Fibroblast of lung (primary cell): Measurements from ENCODE around the gene IER3. TPM values are rescaled to one million over a fixed set of nuclear protein-coding genes. Genes with fewer than 3 reads are reported as not detected.

Experiments
- DNase-seq, 2 donors: peaks; one replicate each; pipeline versions ENCODE4 v3.0.0 to v3.0.0-alpha.2; 2010; ENCODE audit warnings: low read depth in 2 of 2
- H2AFZ ChIP-seq: 2 replicates; pipeline ENCODE4 v1.5.1; 2012; ENCODE audit warnings: low read length, control low read depth, inconsistent platforms
- H3K27ac ChIP-seq: 2 replicates; pipeline ENCODE4 v1.5.1; 2011; ENCODE audit warnings: low read length, control low read depth; ENCODE audit not compliant: insufficient read depth
- H3K27me3 ChIP-seq: 2 replicates; pipeline ENCODE4 v1.5.1; 2011; ENCODE audit warnings: mild to moderate bottlenecking, low read length; ENCODE audit not compliant: control insufficient read depth, insufficient read depth
- H3K36me3 ChIP-seq: 2 replicates; pipeline ENCODE4 v1.5.1; 2011; ENCODE audit warnings: low read length; ENCODE audit not compliant: control insufficient read depth, insufficient read depth
- H3K4me1 ChIP-seq: 2 replicates; pipeline ENCODE4 v1.5.1; 2011; ENCODE audit warnings: low read length; ENCODE audit not compliant: control insufficient read depth, insufficient read depth; ENCODE audit errors: extremely low read depth
- H3K4me2 ChIP-seq: 2 replicates; pipeline ENCODE4 v1.5.1; 2011; ENCODE audit warnings: low read length, control low read depth; ENCODE audit not compliant: insufficient read depth; ENCODE audit errors: extremely low read depth
- H3K4me3 ChIP-seq, 4 experiments: fragments of 200-600 bp in 1 of 4; sonication (generic) in 1 of 4; replicated peaks in 1 of 4; 2 replicates each; pipeline ENCODE4 v1.5.1; 2011 to 2016; ENCODE audit warnings: low read length in 4 of 4, low read depth in 3 of 4, mild to moderate bottlenecking in 3 of 4, control low read depth in 2 of 4, inconsistent platforms in 1 of 4, mixed read lengths in 1 of 4; ENCODE audit not compliant: insufficient read depth in 1 of 4; ENCODE audit errors: control extremely low read depth in 1 of 4
- H3K79me2 ChIP-seq: 2 replicates; pipeline ENCODE4 v1.5.1; 2012; ENCODE audit warnings: mild to moderate bottlenecking, low read length, inconsistent platforms; ENCODE audit not compliant: control insufficient read depth, insufficient read depth
- H3K9ac ChIP-seq: 2 replicates; pipeline ENCODE4 v1.5.1; 2011; ENCODE audit warnings: mild to moderate bottlenecking, low read length, control low read depth; ENCODE audit not compliant: insufficient read depth
- H3K9me3 ChIP-seq: 2 replicates; pipeline ENCODE4 v1.5.1; 2012; ENCODE audit warnings: low read depth, low read length; ENCODE audit not compliant: control insufficient read depth, insufficient read depth
- H4K20me1 ChIP-seq: 2 replicates; pipeline ENCODE4 v1.5.1; 2011; ENCODE audit warnings: low read length; ENCODE audit not compliant: control insufficient read depth, insufficient read depth; ENCODE audit errors: extremely low read depth
- CTCF ChIP-seq, 2 donors: IDR thresholded peaks in 1 of 2; conservative IDR thresholded peaks in 1 of 2; 1 replicate in 1 of 2; 2 replicates in 1 of 2; pipeline ENCODE4 v1.5.1; 2011 to 2012; ENCODE audit warnings: low read length in 2 of 2, control low read depth in 1 of 2, inconsistent platforms in 1 of 2, low read depth in 1 of 2, mild to moderate bottlenecking in 1 of 2
- EZH2 ChIP-seq: IDR thresholded peaks from 2 replicates; pipeline ENCODE4 v1.5.1; 2012; ENCODE audit warnings: low read length, control low read depth, mild to moderate bottlenecking; ENCODE audit errors: missing control alignments
- polyA plus RNA-seq, 2 donors: library from polyadenylated mRNA; depleted of rRNA in 1 of 2; stranded (reverse) in 1 of 2; unstranded in 1 of 2; fragments of >200 nt; gene quantifications; 2 replicates each; pipeline ENCODE4 v1.2.1, GENCODE V29; 2011 to 2012; ENCODE audit warnings: missing spikeins in 1 of 2
- total RNA-seq: library from RNA; depleted of rRNA; stranded (reverse); fragments of >200 nt; gene quantifications from 2 replicates; pipeline ENCODE4 v1.2.1, GENCODE V29; 2014

IER3 gene
- total and polyA plus RNA-seq, 2 donors (not counting 1 experiment from before 2014, with no cell fraction given) = 34.2 to 43.3 TPM

GRCh38 chr6:30778001-30778635 is 33.8 kb upstream of the IER3 start:
- H3K27ac ChIP-seq = peak overlapping the region; percentile 93
- TF ChIP-seq CTCF (conservative IDR thresholded peaks at IDR 0.05 in 1 of 2, IDR thresholded peaks at IDR 0.05 in 1 of 2; ENCODE audit: low read depth in 1 of 2, low read length in 2 of 2) = no peak
- no peak overlapping the region for H3K4me2 ChIP-seq
- H3K36me3 ChIP-seq = no peaks in the 10 kb centered on the region
- no peak overlapping the region for H3K9ac ChIP-seq
- no peaks in the 10 kb centered on the region for H3K27me3 ChIP-seq
- no peak for DNase-seq
- no peaks in the 10 kb centered on the region for H3K9me3 ChIP-seq
- H3K79me2 ChIP-seq = no peaks in the 10 kb centered on the region
- no peaks in the 10 kb centered on the region for H4K20me1 ChIP-seq
- H2AFZ ChIP-seq = no peak overlapping the region
- H3K4me1 ChIP-seq = peaks cover 37% of the 10 kb centered on the region
- H3K4me3 ChIP-seq = no peak overlapping the region

- Histone ChIP-seq H3K79me2 (no peaks in the 10 kb centered on the region), H3K9me3 (no peaks in the 10 kb centered on the region)
These were observed 32.8 kb upstream of the IER3 start for GRCh38 chr6:30777155-30777485.

GRCh38 chr6:30776390-30777154 is 32.2 kb upstream of the IER3 start:
- TF ChIP-seq CTCF (conservative IDR thresholded peaks at IDR 0.05 in 1 of 2, IDR thresholded peaks at IDR 0.05 in 1 of 2; ENCODE audit: low read depth in 1 of 2, low read length in 2 of 2) (no peak), EZH2 (no peak)
- H2AFZ ChIP-seq = no peak overlapping the region
- H3K27ac ChIP-seq = no peak overlapping the region
- H3K9me3 ChIP-seq = no peaks in the 10 kb centered on the region
- no peak overlapping the region for H3K4me3 ChIP-seq
- no peaks in the 10 kb centered on the region for H3K79me2 ChIP-seq
- no peaks in the 10 kb centered on the region for H3K36me3 ChIP-seq
- H4K20me1 ChIP-seq = no peaks in the 10 kb centered on the region
- DNase-seq = no peak
- H3K4me2 ChIP-seq = no peak overlapping the region
- peaks cover 27% of the 10 kb centered on the region for H3K4me1 ChIP-seq
- no peaks in the 10 kb centered on the region for H3K27me3 ChIP-seq
- no peak overlapping the region for H3K9ac ChIP-seq

More at GRCh38 chr6:30777155-30777485, 32.8 kb upstream of the IER3 start:
- no peak overlapping the region for H3K4me2 ChIP-seq
- H3K36me3 ChIP-seq = no peaks in the 10 kb centered on the region
- no peak overlapping the region for H3K27ac ChIP-seq
- no peak for DNase-seq
- H3K4me3 ChIP-seq = no peak overlapping the region
- TF ChIP-seq CTCF (conservative IDR thresholded peaks at IDR 0.05 in 1 of 2, IDR thresholded peaks at IDR 0.05 in 1 of 2; ENCODE audit: low read depth in 1 of 2, low read length in 2 of 2) (no peak), EZH2 (no peak)
- H4K20me1 ChIP-seq = no peaks in the 10 kb centered on the region
- no peak overlapping the region for H3K9ac ChIP-seq
- no peak overlapping the region for H2AFZ ChIP-seq
- peaks cover 29% of the 10 kb centered on the region for H3K4me1 ChIP-seq
- no peaks in the 10 kb centered on the region for H3K27me3 ChIP-seq
